ENCODE data around the gene CACNA1E. TPM values are rescaled to one million over a fixed set of nuclear protein-coding genes. Genes with fewer than 3 reads are reported as not detected.

Gene CACNA1E
- total RNA-seq, 1 donor from 2014 or later = not detected

- DNase-seq = no peak
Measured at GRCh38 chr1:181772714-181773113, 289.4 kb downstream of the CACNA1E start.

GRCh38 chr1:181776044-181776443, 292.7 kb downstream of the CACNA1E start:
- DNase-seq = no peak

GRCh38 chr1:181777286-181777685, 294.0 kb downstream of the CACNA1E start:
- no peak for DNase-seq

GRCh38 chr1:181777812-181778211, 294.5 kb downstream of the CACNA1E start:
- no peak for DNase-seq

- no peak for DNase-seq
Measured at GRCh38 chr1:181778640-181779260, 295.4 kb downstream of the CACNA1E start.

GRCh38 chr1:181779343-181779742, 296.0 kb downstream of the CACNA1E start:
- DNase-seq = no peak

GRCh38 chr1:181783208-181783607, 299.9 kb downstream of the CACNA1E start:
- DNase-seq = no peak

GRCh38 chr1:181784039-181784683, 300.8 kb downstream of the CACNA1E start:
- no peak for DNase-seq

- DNase-seq = no peak
Measured at GRCh38 chr1:181789395-181789794, 306.1 kb downstream of the CACNA1E start.

GRCh38 chr1:181791721-181792120, 308.4 kb downstream of the CACNA1E start:
- DNase-seq = no peak

- DNase-seq = no peak
Measured at GRCh38 chr1:181793831-181794230, 310.5 kb downstream of the CACNA1E start.

GRCh38 chr1:181794332-181794731, 311.0 kb downstream of the CACNA1E start:
- no peak for DNase-seq

- no peak for DNase-seq
Measured at GRCh38 chr1:181798191-181798926, 315.0 kb downstream of the CACNA1E start.

GRCh38 chr1:181801617-181802016, 318.3 kb downstream of the CACNA1E start:
- DNase-seq = no peak

- no peak for DNase-seq
Measured at GRCh38 chr1:181802466-181802865, 319.1 kb downstream of the CACNA1E start.

GRCh38 chr1:181803421-181803820, 320.1 kb downstream of the CACNA1E start:
- no peak for DNase-seq

- no peak for DNase-seq
Measured at GRCh38 chr1:181804989-181805388, 321.7 kb downstream of the CACNA1E start.

GRCh38 chr1:181806746-181807145, 323.4 kb downstream of the CACNA1E start:
- no peak for DNase-seq

- DNase-seq = no peak
Measured at GRCh38 chr1:181807251-181807650, 323.9 kb downstream of the CACNA1E start.

GRCh38 chr1:181809991-181810545, 326.8 kb downstream of the CACNA1E start:
- DNase-seq = no peak

GRCh38 chr1:181812208-181812607, 328.9 kb downstream of the CACNA1E start:
- no peak for DNase-seq

- no peak for DNase-seq
Measured at GRCh38 chr1:181813266-181813665, 329.9 kb downstream of the CACNA1E start.

- no peak for DNase-seq
Measured at GRCh38 chr1:181816608-181817007, 333.3 kb downstream of the CACNA1E start.

GRCh38 chr1:181817091-181817490, 333.8 kb downstream of the CACNA1E start:
- DNase-seq = no peak

Measured in dermis blood vessel endothelial cell (primary cell).